ENCODE results near the gene LYVE1.

DNA sequence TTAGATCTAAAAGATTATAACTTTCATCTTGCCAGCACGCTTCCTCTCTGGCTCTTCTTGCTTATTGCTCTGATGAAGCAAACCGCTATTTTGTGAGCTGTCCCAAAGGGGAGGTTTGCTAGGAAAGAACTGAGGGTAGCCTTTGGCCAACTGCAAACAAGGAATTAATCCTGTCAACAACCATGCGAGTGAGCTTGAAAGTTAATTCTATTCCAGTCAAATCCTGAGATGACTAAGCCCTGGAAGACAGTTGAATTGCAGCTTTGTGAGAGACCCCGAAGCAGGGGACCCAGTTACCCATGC lies 17.2 kb downstream of the LYVE1 start:
- TF ChIP-seq, protein P1, sequence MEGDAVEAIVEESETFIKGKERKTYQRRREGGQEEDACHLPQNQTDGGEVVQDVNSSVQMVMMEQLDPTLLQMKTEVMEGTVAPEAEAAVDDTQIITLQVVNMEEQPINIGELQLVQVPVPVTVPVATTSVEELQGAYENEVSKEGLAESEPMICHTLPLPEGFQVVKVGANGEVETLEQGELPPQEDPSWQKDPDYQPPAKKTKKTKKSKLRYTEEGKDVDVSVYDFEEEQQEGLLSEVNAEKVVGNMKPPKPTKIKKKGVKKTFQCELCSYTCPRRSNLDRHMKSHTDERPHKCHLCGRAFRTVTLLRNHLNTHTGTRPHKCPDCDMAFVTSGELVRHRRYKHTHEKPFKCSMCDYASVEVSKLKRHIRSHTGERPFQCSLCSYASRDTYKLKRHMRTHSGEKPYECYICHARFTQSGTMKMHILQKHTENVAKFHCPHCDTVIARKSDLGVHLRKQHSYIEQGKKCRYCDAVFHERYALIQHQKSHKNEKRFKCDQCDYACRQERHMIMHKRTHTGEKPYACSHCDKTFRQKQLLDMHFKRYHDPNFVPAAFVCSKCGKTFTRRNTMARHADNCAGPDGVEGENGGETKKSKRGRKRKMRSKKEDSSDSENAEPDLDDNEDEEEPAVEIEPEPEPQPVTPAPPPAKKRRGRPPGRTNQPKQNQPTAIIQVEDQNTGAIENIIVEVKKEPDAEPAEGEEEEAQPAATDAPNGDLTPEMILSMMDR (IDR thresholded peaks at IDR 0.05), result no peak
- no peak for TF ChIP-seq POLR2AphosphoS5 (IDR thresholded peaks at IDR 0.05)
